UCSD-AML1 (cell line): ENCODE measurements around the gene TBKBP1.

Experiments used
- DNase-seq: peaks from one replicate; lab custom pipeline; 2025; ENCODE audit not compliant: unreplicated experiment; lab: John Stamatoyannopoulos, UW

The TBKBP1 gene

GRCh38 chr17:47693731-47694580, at the start of gene TBKBP1:
Gene TBKBP1, plus strand, starts transcription at chr17:47694161. Its CDS starts 1,952 bp downstream, at chr17:47696113.
- peak; percentile 85 for DNase-seq

GRCh38 chr17:47644324-47644723, 49.6 kb upstream of the TBKBP1 start:
- DNase-seq, result no peak

GRCh38 chr17:47649153-47649971, 44.6 kb upstream of the TBKBP1 start, which contains the start of gene KPNB1:
Gene KPNB1, plus strand, starts transcription at chr17:47649919. Its CDS starts 326 bp downstream, at chr17:47650245.
- peak; percentile 100 for DNase-seq

GRCh38 chr17:47649972-47650524, 43.9 kb upstream of the TBKBP1 start:
- no peak for DNase-seq

- DNase-seq, result peak; percentile 97
These were observed 43.1 kb upstream of the TBKBP1 start for GRCh38 chr17:47650525-47651522.

- no peak for DNase-seq
These were observed 42.3 kb upstream of the TBKBP1 start for GRCh38 chr17:47651704-47652103.

GRCh38 chr17:47652570-47652969, 41.4 kb upstream of the TBKBP1 start:
- DNase-seq, result no peak

GRCh38 chr17:47653442-47653841, 40.5 kb upstream of the TBKBP1 start:
- DNase-seq, result no peak

- DNase-seq, result no peak
These were observed 39.0 kb upstream of the TBKBP1 start for GRCh38 chr17:47654991-47655390.

- DNase-seq, result no peak
These were observed 33.9 kb upstream of the TBKBP1 start for GRCh38 chr17:47660064-47660492.

- peak; percentile 40 for DNase-seq
These were observed 29.9 kb upstream of the TBKBP1 start for GRCh38 chr17:47663912-47664623.

GRCh38 chr17:47664624-47664941, 29.4 kb upstream of the TBKBP1 start:
- no peak for DNase-seq

- no peak for DNase-seq
These were observed 28.3 kb upstream of the TBKBP1 start for GRCh38 chr17:47665655-47666054.

- no peak for DNase-seq
These were observed 24.9 kb upstream of the TBKBP1 start for GRCh38 chr17:47669081-47669480.

- no peak for DNase-seq
These were observed 23.9 kb upstream of the TBKBP1 start for GRCh38 chr17:47670064-47670463.

- DNase-seq, result no peak
These were observed 19.5 kb upstream of the TBKBP1 start for GRCh38 chr17:47674499-47674898.

- no peak for DNase-seq
These were observed 18.4 kb upstream of the TBKBP1 start for GRCh38 chr17:47675380-47676198.

- DNase-seq, result no peak
These were observed 17.8 kb upstream of the TBKBP1 start for GRCh38 chr17:47676199-47676472.

- no peak for DNase-seq
These were observed 17.3 kb upstream of the TBKBP1 start for GRCh38 chr17:47676510-47677165.
